NCI-H2227 treated with DMSO at 0.1 percent for 48 hours (cell line): Measurements from ENCODE around the gene ZNF593.

Experiments
- DNase-seq: peaks from one replicate; lab custom pipeline; 2025; lab: John Stamatoyannopoulos, UW

The ZNF593 gene

DNA sequence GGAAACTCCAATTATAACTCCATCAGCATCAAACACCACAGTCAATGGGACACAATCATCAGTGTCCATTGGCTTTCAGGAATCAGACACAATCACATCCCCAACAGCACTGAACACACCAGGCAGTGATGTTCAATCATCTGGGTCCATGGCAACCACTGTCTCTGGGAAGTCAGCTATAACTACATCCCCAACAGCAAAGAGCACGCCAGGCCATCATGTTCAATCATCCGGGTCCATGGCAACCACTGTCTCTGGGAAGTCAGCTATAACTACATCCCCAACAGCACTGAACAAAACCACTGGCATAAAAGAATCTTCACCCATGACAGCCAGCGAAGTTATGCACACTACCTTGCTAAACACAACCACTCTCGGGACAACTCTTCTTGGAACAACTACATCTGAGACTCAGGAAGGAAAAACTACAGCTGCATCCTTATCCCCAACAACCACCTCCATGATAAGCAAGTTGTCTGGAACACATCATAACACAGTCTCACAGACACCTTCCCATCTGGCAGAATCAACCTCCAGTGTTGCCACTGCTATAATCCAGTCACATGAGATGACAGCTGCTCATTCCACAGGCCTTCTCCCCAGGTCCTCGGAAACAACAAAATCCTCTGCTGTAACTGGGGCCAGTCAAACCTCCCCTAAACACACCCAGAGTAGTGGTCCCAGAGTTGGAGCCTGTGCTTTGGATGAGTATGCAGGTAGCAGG is 40.6 kb downstream of the ZNF593 start:
- no peak for DNase-seq

DNA sequence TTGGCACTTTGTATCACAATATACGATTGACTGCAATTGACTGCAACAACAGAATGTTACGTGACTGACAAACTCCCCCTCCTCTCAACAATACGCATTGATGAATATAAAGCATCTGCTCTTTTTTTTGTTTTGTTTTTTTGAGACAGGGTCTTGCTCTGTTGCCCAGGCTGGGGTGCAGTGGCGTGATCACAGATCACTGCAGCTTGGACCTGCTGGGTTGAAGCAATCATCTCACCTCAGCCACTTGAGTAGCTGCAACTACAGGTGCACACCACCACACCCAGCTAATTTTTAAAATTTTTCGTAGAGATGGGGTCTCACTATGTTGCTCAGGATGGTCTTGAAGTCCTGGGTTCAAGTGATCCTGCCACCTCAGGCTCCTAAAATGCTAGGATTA is 43.0 kb downstream of the ZNF593 start:
- DNase-seq, result no peak

DNA sequence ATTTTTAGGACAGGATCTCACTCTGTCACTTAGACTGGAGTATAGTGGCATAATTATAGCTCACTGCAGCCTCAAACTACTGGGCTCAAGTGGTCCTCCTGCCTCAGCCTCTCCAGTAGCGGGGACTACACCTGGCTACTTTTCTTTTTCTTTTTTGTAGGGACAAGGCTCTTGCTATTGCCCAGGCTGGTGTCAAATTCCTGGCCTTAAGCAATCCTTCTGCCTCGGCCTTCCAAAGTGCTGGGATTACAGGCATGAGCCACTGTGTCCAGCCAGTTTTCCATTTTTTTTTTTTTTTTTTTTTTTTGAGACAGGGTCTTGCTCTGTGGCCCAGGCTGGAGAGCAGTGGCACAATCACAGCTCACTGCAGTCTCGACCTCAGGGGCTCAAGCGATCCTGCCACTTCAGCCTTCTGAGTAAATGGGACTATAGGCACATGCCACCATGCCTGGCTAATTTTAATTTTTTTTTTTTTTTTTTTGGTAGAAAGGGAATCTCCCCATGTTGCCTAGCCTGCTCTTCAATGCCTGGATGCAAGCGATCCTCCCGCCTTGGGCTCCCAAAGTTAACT is 43.7 kb downstream of the ZNF593 start:
- DNase-seq, result no peak

DNA sequence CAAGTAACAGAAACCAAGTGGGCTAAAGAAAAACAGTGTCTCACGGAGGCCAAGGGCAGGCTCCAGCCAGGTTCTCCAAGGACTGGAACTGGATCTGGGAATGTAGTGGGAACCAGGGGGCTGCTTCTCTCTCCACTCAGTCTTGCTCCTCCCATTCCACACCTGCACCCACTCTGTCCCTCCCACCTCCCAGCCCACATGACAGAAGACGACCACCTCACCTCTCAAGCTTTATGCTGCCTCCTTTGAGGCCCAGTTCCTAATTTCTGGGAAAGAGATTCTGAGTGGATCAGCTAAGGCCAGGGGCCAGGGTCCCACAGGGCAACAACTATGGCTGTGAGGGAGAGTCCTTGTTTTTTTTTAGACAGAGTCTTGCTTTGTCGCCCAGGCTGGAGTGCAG is 45.5 kb downstream of the ZNF593 start:
- DNase-seq, result no peak

DNA sequence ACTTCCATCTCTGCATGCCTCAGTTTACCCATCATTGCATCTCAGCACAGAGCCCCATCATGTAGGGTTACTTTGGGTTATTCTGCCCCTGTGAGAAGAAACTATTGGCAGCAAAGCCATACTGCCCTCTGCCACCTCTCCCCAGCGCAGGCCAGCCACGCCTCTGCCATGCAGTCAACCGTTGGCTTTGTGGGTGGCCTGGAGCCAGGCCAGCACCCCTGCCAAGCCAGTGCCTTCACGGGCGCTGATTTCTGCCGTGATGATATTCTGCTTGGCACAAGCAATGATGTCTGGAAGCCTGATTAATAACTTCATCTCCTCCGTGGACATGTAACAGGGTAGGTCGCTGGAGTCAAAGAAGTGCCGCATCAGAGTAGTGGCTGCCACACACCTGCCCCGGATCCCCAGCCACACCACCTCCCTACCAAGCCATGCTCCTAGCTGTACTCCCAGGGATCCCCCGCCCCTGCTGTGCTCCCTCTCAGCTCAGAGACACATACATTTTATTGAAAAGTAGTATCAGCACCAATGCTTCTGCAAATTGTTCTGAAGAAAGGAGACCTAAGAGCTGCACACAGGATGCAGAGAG is 49.3 kb downstream of the ZNF593 start:
- DNase-seq, result no peak
